H7 (cell line): ENCODE data around the gene CDK2AP2. TPM values are rescaled to one million over a fixed set of nuclear protein-coding genes. Genes with fewer than 3 reads are reported as not detected.
A peak's percentile ranks its signal among the peaks of the same experiment; 100 is the strongest.
"Not testable (repeated sequence)": the region's sequence is repeated elsewhere in the genome, so short reads cannot be mapped to it uniquely, and the experiment has no call there.

Source experiments
- DNase-seq: peaks from one replicate; pipeline ENCODE4 v3.0.0; 2012
- H3K27me3 ChIP-seq: 2 replicates; pipeline ENCODE4 v1.6.0; 2011; ENCODE audit warnings: mild to moderate bottlenecking, low read length; ENCODE audit not compliant: control insufficient read depth, insufficient read depth
- H3K36me3 ChIP-seq: replicated peaks from 2 replicates; pipeline ENCODE4 v1.5.1; 2011; ENCODE audit warnings: low read length; ENCODE audit not compliant: control insufficient read depth, insufficient read depth
- H3K4me3 ChIP-seq: 2 replicates; pipeline ENCODE4 v1.5.1; 2011; ENCODE audit warnings: low read depth, mild to moderate bottlenecking, control low read depth, low read length, moderate library complexity; ENCODE audit not compliant: insufficient read depth
- total RNA-seq: library from RNA; depleted of rRNA; stranded (reverse); fragments of >200 nt; shearing (Covaris generic); gene quantifications from 2 replicates; pipeline ENCODE4 v1.2.3, GENCODE V29; 2014

CDK2AP2 gene
- total RNA-seq, 1 experiment from 2014 or later = 38.1 TPM

DNA sequence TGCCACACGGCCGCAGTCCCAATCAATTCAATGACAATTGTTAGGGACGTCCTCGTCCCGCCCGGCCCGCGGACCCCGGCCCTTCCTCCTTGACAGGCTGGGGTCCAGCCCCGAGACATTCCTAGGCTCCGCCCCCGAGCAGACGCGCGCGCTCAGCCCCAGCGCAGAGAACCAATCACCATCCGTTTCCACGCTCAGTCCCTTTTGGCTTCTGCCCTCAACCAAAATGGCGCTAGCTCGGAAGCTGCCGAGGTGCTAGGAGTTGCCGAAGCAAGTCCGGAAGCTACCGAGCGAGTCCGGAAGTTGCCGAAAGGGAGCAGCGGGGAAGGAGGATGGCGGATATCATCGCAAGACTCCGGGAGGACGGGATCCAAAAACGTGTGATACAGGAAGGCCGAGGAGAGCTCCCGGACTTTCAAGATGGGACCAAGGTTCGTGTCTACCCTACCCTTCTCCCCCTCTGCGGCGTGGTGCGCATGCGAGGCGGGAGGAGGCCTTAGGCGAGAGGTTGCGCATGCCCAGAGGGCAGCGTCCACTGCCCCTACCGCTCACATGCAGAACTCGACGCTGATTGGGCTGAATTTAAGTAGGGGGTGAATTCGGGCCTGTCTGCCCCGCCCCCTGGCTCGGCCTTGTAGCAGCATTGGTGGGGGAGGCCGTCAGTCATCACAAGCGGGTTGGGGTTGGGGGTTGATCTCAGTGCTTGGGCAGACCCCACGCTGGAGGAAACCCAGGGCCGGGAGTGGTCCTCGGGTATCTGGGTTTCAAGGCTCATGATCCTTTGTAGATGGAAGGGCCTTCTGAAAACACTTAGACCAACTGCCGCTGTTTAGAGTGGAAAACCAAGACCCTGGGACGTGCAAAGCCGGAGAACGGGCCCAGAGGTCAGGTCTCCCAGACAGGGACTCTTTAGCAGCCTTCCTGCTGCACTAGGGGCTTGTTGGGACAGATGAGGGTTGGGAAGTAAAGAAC, 24.8 kb downstream of the CDK2AP2 start, which contains the start of gene AIP:
AIP (plus strand) TSS at position 200 of the 972 bp plus-strand sequence; CDS start at position 333, 133 bp downstream.
- DNase-seq = peak; percentile 100
- Histone ChIP-seq H3K4me3 (peak within 1 kb of the TSS; percentile 51), H3K27me3 (peaks cover 5% of the 10 kb centered on the region), H3K36me3 (no peaks in the 10 kb centered on the region)

GRCh38 chr11:67482275-67482826, 25.6 kb downstream of the CDK2AP2 start:
- Histone ChIP-seq H3K36me3 (no peaks in the 10 kb centered on the region), H3K27me3 (peaks cover 5% of the 10 kb centered on the region), H3K4me3 (peak overlapping the region; percentile 51)
- DNase-seq = no peak

DNA sequence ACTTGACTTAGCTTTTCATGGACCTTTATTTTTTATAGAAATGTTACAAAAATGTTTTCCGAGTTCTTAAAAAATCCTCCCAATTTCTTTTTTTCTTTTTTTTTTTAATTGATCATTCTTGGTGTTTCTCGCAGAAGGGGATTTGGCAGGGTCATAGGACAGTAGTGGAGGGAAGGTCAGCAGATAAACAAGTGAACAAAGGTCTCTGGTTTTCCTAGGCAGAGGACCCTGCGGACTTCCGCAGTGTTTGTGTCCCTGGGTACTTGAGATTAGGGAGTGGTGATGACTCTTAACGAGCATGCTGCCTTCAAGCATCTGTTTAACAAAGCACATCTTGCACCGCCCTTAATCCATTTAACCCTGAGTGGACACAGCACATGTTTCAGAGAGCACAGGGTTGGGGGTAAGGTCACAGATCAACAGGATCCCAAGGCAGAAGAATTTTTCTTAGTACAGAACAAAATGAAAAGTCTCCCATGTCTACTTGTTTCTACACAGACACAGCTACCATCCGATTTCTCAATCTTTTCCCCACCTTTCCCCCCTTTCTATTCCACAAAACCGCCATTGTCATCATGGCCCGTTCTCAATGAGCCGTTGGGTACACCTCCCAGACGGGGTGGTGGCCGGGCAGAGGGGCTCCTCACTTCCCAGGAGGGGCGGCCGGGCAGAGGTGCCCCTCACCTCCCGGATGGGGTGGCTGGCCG, 30.5 kb downstream of the CDK2AP2 start:
- H3K27me3 ChIP-seq, H3K4me3 ChIP-seq, H3K36me3 ChIP-seq, DNase-seq: not testable (repeated sequence)

- H3K27me3 ChIP-seq, H3K36me3 ChIP-seq, H3K4me3 ChIP-seq: not testable (repeated sequence)
These were observed 31.3 kb downstream of the CDK2AP2 start for GRCh38 chr11:67476692-67477091.

GRCh38 chr11:67472882-67473281, 35.1 kb downstream of the CDK2AP2 start:
- peak; percentile 51 for DNase-seq

More at GRCh38 chr11:67476692-67477091, 31.3 kb downstream of the CDK2AP2 start:
- DNase-seq = not testable (repeated sequence)

DNA sequence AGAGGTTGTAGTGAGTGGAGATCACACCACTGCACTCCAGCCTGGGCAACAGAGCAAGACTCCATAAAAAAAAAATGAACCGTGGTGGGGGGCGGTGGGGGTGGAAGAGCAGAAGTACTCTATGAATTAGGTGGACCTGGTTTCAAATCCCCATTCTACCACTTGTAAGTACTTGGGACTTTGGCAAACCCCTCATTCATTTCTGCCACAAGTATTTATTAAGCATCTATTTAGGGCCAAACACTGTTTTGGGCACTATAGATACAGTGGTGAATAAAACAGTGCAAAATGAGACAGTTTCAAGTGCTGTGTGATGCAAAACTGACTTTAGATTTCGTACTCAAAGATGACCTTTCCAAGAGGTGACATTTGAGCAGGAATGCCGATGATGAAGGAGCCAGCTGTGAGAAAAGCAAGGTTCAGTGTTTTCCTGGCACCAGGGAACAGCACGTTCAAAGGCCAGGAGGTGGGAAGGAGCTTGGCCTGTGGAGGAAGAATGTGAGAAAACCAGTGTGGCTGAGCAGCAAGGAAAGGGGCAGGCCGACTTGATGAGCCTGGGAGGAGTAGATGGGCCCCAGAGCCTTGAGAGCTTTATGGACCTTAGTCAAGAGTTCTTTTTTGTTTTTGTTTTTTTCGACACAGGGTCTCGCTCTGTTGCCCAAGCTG, 37.5 kb downstream of the CDK2AP2 start:
- DNase-seq = peak; percentile 16
- Histone ChIP-seq H3K36me3 (no peaks in the 10 kb centered on the region), H3K4me3 (no peak overlapping the region), H3K27me3 (no peaks in the 10 kb centered on the region)

More at GRCh38 chr11:67472882-67473281, 35.1 kb downstream of the CDK2AP2 start:
- Histone ChIP-seq H3K36me3 (no peaks in the 10 kb centered on the region), H3K27me3 (no peaks in the 10 kb centered on the region), H3K4me3 (no peak overlapping the region)

DNA sequence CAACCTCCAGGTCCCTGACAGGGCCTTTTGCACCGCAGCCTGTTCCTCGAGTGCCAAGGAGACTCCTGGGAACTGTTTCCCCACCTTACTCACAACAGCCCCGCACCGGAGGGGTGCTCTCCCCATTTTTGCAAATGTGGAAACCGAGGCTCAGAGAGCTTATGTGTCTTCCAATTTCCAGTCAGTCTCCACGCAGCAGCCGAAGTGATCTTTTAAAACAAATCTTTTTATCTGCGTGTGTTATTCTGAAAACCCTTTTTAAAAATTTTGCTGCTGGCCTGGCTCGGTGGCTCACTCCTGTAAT, 38.5 kb downstream of the CDK2AP2 start:
- Histone ChIP-seq H3K4me3 (peak overlapping the region; percentile 53), H3K27me3 (no peaks in the 10 kb centered on the region), H3K36me3 (no peaks in the 10 kb centered on the region)
- no peak for DNase-seq

GRCh38 chr11:67468759-67469507, 39.0 kb downstream of the CDK2AP2 start, which contains the start of gene TMEM134:
TSS of gene TMEM134 (minus strand) at chr11:67469251. CDS start at chr11:67469192, 59 bp downstream.
- DNase-seq = peak; percentile 99
- Histone ChIP-seq H3K27me3 (no peaks in the 10 kb centered on the region), H3K36me3 (no peaks in the 10 kb centered on the region), H3K4me3 (peak within 1 kb of the TSS; percentile 83)

DNA sequence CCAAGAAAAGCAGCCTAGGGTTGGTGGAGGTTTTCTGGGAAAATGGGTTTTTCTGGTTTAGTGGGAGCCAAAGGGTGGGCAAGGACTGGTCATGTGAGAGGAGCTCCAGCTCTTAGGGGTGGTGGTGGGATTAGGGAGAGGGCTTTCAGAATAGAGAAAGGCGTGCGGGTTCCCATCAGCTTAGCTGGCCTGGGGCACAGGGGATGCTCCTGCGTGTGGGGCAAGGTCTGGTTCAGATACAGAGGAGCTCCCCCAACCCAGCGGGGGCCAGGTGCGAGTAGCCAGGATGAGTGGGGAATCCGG, 39.6 kb downstream of the CDK2AP2 start:
- peak overlapping the region; percentile 83 for H3K4me3 ChIP-seq
- H3K27me3 ChIP-seq = no peaks in the 10 kb centered on the region
- DNase-seq = no peak
- H3K36me3 ChIP-seq = no peaks in the 10 kb centered on the region

DNA sequence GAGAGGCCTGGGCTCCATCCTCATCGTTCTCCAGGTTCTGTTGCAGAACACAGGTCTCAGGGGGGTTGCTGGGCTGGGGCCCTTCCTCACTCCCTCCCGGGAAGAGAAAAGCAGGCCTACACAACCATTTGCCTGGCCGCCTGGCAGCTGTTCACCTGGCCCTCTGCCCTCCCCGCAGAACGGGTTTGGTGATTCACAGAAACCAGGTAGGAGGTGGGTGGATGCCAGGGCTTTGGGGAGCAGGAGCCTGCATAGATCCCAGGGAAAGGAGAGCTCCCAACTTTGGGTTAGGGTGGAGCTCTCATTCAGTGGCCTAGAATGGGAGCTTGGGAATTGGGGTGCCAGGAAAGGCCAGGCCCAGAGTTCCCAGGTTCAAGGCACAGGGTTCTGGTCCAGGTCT, 39.9 kb downstream of the CDK2AP2 start:
- Histone ChIP-seq H3K27me3 (no peaks in the 10 kb centered on the region), H3K4me3 (peak overlapping the region; percentile 83), H3K36me3 (no peaks in the 10 kb centered on the region)
- peak; percentile 61 for DNase-seq

DNA sequence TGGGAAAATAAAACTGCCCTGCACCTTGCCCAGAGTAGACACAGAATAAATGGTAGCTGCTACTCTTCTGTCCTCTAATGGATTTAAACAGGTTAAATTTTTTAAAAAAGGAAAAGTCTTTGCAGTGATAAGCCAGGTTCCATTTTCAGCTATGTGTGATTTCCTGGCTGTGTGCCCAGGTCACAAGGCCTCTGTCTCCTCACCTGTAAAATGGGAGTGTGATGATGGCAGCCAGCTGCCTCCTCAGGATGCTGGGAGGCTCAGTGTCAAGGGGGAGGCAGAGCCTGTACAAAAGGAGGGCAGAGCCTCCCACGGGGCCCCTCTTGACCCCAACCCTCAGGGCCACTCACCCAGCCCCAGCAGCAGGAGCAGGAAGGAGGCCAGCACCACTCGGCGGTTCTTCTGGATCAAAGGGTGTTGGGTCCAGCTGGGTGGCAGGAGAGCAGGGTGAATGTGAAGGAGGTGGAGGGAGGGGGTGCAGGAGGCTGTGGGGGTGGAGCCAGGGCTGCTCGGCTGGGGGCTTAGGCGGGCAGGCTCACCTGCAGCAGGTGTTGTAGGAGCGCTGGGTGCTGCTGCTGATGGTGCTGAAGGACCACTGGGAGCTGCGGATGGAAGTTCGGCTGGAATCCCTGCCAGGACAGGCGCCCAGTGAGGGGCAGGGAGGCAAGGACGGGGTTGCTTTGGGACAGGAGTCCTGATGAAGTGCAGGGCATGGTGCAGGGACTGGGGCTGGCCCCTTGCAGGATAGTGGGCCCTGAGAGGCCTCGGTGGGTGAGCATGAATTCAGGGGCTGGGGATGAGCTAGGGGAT, 40.8 kb downstream of the CDK2AP2 start:
- DNase-seq = peak; percentile 61
- Histone ChIP-seq H3K36me3 (no peaks in the 10 kb centered on the region), H3K27me3 (no peaks in the 10 kb centered on the region), H3K4me3 (no peak overlapping the region)

DNA sequence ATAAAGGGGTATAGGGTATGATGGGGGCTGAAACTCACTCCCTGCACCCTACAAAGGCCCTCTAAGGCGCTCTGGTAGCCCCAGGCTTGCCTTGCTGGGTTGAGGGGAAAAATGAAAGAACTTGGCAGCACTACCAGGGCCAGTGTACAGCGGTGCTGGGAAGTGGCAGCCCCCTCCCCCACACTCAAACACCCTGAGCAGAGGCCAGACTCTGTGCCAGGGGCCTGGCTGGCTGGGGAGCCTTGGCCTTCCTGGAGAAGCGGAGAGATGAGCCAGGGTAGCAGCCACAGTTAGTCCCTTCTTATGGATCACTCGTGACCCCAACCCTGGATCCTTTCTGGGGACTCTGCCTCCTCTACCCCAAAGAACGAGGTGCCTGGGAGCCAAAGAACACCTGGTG, 41.6 kb downstream of the CDK2AP2 start:
- Histone ChIP-seq H3K36me3 (no peaks in the 10 kb centered on the region), H3K27me3 (no peaks in the 10 kb centered on the region), H3K4me3 (no peak overlapping the region)
- DNase-seq = peak; percentile 30

GRCh38 chr11:67465530-67465929, 42.4 kb downstream of the CDK2AP2 start:
- H3K36me3 ChIP-seq, H3K27me3 ChIP-seq, DNase-seq: not testable (repeated sequence)
- peak overlapping the region; percentile 80 for H3K4me3 ChIP-seq
